ENCODE results near the gene CLDN15.

DNA sequence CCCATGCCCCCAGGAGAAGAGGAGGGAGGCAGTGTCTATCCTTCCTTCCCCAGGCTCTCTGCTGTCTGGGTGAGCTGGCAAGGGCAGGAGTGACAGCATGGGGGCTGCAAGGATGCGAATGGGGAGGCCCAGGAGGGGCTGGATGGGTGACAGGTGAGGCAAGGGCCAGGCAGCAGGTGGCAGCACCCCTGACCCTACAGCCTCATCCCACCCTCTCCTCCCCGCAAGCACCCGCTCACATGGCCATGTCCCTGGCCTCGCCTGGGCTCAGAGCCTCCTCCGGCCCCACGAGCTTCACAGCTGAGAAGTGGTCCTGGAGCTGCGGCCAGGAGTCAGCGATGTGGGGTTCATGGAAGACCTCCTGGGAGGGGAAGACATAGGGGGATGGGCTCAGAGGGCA lies 25.6 kb downstream of the CLDN15 start:
- TF ChIP-seq POLR2A (IDR thresholded peaks at IDR 0.05; ENCODE audit: low read length) (no peak), GATA1 (IDR thresholded peaks at IDR 0.05; ENCODE audit: low read depth, low read length) (no peak)

Measured in erythroblast (primary cell).